Measurements from ENCODE around the gene TUBA1A. TPM values are rescaled to one million over a fixed set of nuclear protein-coding genes. Genes with fewer than 3 reads are reported as not detected.

TUBA1A gene
- total RNA-seq (2022; extraction: Qiagen RNA extraction; ENCODE audit: low read depth), result 188 to 228 TPM (median 210 TPM) in 5 replicates

GRCh38 chr12:49188916-49189367 is at the start of gene TUBA1A:
TUBA1A (minus strand) TSS chr12:49189080; CDS start chr12:49188979, 101 bp downstream.

Other genes with a start within 250 kb of the TUBA1A start
- 136 to 160 TPM (median 157 TPM) in 5 replicates for gene ARF3, start 231.6 kb downstream of the TUBA1A start, total RNA-seq (2022; extraction: Qiagen RNA extraction; ENCODE audit: low read depth)
- 1.6 to 2.8 TPM (median 2.0 TPM) in 5 replicates for gene WNT10B, start 217.3 kb downstream of the TUBA1A start, total RNA-seq (2022; extraction: Qiagen RNA extraction; ENCODE audit: low read depth)
- gene WNT1, start 210.8 kb downstream of the TUBA1A start, total RNA-seq (2022; extraction: Qiagen RNA extraction; ENCODE audit: low read depth), result 0.13 to 0.20 TPM in 2 of 5 replicates, not detected in the others
- 0.40 to 0.81 TPM (median 0.70 TPM) in 5 replicates for gene DDN, start 189.7 kb downstream of the TUBA1A start, total RNA-seq (2022; extraction: Qiagen RNA extraction; ENCODE audit: low read depth)
- gene PRKAG1, start 170.3 kb downstream of the TUBA1A start, total RNA-seq (2022; extraction: Qiagen RNA extraction; ENCODE audit: low read depth), result 40.2 to 47.4 TPM (median 41.6 TPM) in 5 replicates
- 34.2 to 45.1 TPM (median 39.5 TPM) in 5 replicates for gene KMT2D, start 128.3 kb downstream of the TUBA1A start, total RNA-seq (2022; extraction: Qiagen RNA extraction; ENCODE audit: low read depth)
- 2.8 to 4.8 TPM (median 4.3 TPM) in 5 replicates for gene RHEBL1, start 119.1 kb downstream of the TUBA1A start, total RNA-seq (2022; extraction: Qiagen RNA extraction; ENCODE audit: low read depth)
- not detected in 5 replicates for gene DHH, start 94.3 kb downstream of the TUBA1A start, total RNA-seq (2022; extraction: Qiagen RNA extraction; ENCODE audit: low read depth)
- gene LMBR1L, start 78.2 kb downstream of the TUBA1A start, total RNA-seq (2022; extraction: Qiagen RNA extraction; ENCODE audit: low read depth), result 11.2 to 19.4 TPM (median 15.6 TPM) in 5 replicates
- 1,785 to 2,573 TPM (median 2,522 TPM) in 5 replicates for gene TUBA1B, start 57.7 kb downstream of the TUBA1A start, total RNA-seq (2022; extraction: Qiagen RNA extraction; ENCODE audit: low read depth)
- 1,579 to 1,817 TPM (median 1,710 TPM) in 5 replicates for gene TUBA1C, start 76.0 kb upstream of the TUBA1A start, total RNA-seq (2022; extraction: Qiagen RNA extraction; ENCODE audit: low read depth)
- 0.92 to 2.1 TPM (median 1.6 TPM) in 5 replicates for gene PRPH, start 106.1 kb upstream of the TUBA1A start, total RNA-seq (2022; extraction: Qiagen RNA extraction; ENCODE audit: low read depth)
- gene TROAP, start 134.2 kb upstream of the TUBA1A start, total RNA-seq (2022; extraction: Qiagen RNA extraction; ENCODE audit: low read depth), result 75.1 to 98.9 TPM (median 85.1 TPM) in 5 replicates
- gene C1QL4, start 148.1 kb upstream of the TUBA1A start, total RNA-seq (2022; extraction: Qiagen RNA extraction; ENCODE audit: low read depth), result 3.8 to 7.6 TPM (median 6.4 TPM) in 5 replicates
- gene DNAJC22, start 157.8 kb upstream of the TUBA1A start, total RNA-seq (2022; extraction: Qiagen RNA extraction; ENCODE audit: low read depth), result 15.2 to 21.5 TPM (median 21.0 TPM) in 5 replicates
- gene SPATS2, start 178.4 kb upstream of the TUBA1A start, total RNA-seq (2022; extraction: Qiagen RNA extraction; ENCODE audit: low read depth), result 25.2 to 32.9 TPM (median 30.7 TPM) in 5 replicates